IPS-15b (cell line): ENCODE measurements around the gene MAGIX.

Experiments
- H3K27me3 ChIP-seq: one replicate; pipeline ENCODE4 v1.6.1; 2013; ENCODE audit warnings: low read length; ENCODE audit not compliant: control insufficient read depth, insufficient read depth
- H3K36me3 ChIP-seq: one replicate; pipeline ENCODE4 v1.6.1; 2013; ENCODE audit warnings: low read length; ENCODE audit not compliant: control insufficient read depth, insufficient read depth
- H3K4me1 ChIP-seq: one replicate; pipeline ENCODE4 v1.6.1; 2013; ENCODE audit warnings: mild to moderate bottlenecking, low read length; ENCODE audit not compliant: control insufficient read depth, insufficient read depth
- H3K4me3 ChIP-seq: one replicate; pipeline ENCODE4 v1.5.1; 2013; ENCODE audit warnings: low read depth, low read length
- H3K9ac ChIP-seq: one replicate; pipeline ENCODE4 v1.6.1; 2013; ENCODE audit warnings: low read depth, mild to moderate bottlenecking, low read length
- H3K9me3 ChIP-seq: one replicate; pipeline ENCODE4 v1.6.1; 2013; ENCODE audit warnings: mild to moderate bottlenecking, low read length; ENCODE audit not compliant: control insufficient read depth, insufficient read depth

MAGIX gene

DNA sequence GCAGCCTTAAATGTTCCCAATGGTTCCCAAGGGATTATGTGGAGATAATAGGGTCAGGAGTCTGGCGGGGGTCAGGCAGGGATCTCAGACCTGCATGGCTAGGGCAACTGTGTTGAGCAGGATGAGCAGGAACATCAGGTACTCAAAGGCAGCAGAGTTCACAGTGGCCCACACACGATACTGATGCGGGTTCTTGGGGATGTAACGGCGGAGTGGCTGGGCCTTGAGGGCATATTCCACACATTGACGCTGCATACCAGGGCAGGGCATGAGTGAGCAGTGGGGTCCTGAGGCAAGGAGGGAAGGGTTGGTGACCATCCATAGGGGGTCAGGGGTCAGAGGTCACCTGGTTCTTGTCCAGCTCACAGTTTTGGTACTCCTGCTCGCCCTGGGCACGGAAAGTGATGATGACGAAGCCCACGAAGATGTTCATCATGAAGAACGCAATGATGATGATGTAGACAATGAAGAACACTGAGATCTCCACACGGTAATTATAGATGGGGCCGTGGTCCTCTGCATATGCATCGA is 52.5 kb downstream of the MAGIX start:
- no peaks in the 10 kb centered on the region for H3K4me1 ChIP-seq
- H3K4me3 ChIP-seq: no peak overlapping the region
- no peak overlapping the region for H3K9ac ChIP-seq
- H3K27me3 ChIP-seq: no peaks in the 10 kb centered on the region
- H3K36me3 ChIP-seq: no peaks in the 10 kb centered on the region
- H3K9me3 ChIP-seq: no peaks in the 10 kb centered on the region
